Measurements from ENCODE around the gene CCDC102A. TPM values are rescaled to one million over a fixed set of nuclear protein-coding genes. Genes with fewer than 3 reads are reported as not detected.

The CCDC102A gene
- polyA plus RNA-seq (2011; rRNA removed), result 7.1 and 8.3 TPM in 2 replicates
- 3.5 and 5.7 TPM in 2 replicates for polyA minus RNA-seq (2011; rRNA and poly(A)+ RNA removed)

GRCh38 chr16:57536306-57537193 is at the start of gene CCDC102A:
Gene CCDC102A, minus strand, starts transcription at chr16:57536571. Its CDS starts 7,394 bp downstream, at chr16:57529177.
- no peak for TF ChIP-seq CTCF (IDR thresholded peaks at IDR 0.05; ENCODE audit: low read depth, low read length)
- H3K27ac ChIP-seq (ENCODE audit: low read depth, low read length), result no peak within 1 kb of the TSS
- POLR2A ChIA-PET, result interaction anchor here (0.6 kb wide), 1 partner anchor 205 kb away, joined by 6 read pairs; no protein-coding TSS in a partner anchor
- no peak for DNase-seq (ENCODE audit: low read depth, low spot score)
- peaks cover 15% of the 10 kb centered on the region for H3K27me3 ChIP-seq (ENCODE audit: control insufficient read depth, insufficient read depth, low read length)
- peak within 1 kb of the TSS; percentile 87 for H3K4me3 ChIP-seq (ENCODE audit: low read depth, low read length)
- no peaks in the 10 kb centered on the region; the same call in 1 of the 2 replicates for H3K9me3 ChIP-seq (ENCODE audit: control insufficient read depth, insufficient read depth, low read length)
- CTCF ChIA-PET, result interaction anchor here (1.7 kb wide), 1 partner anchor 17 kb away, joined by 7 read pairs; no protein-coding TSS in a partner anchor

- H3K9me3 ChIP-seq (ENCODE audit: control insufficient read depth, insufficient read depth, low read length), result no peaks in the 10 kb centered on the region
- H3K27ac ChIP-seq (ENCODE audit: low read depth, low read length), result no peak overlapping the region
- POLR2A ChIA-PET, result no interaction called here
- CTCF ChIA-PET, result interaction anchor here (0.7 to 6.1 kb wide), 4 partner anchors 9 to 63 kb away, joined by 3 to 57 read pairs (median 4); no protein-coding TSS in a partner anchor
- no peak overlapping the region for H3K4me3 ChIP-seq (ENCODE audit: low read depth, low read length)
- H3K27me3 ChIP-seq (ENCODE audit: control insufficient read depth, insufficient read depth, low read length), result peaks cover 4% of the 10 kb centered on the region
- DNase-seq (ENCODE audit: low read depth, low spot score), result no peak
- no peak for TF ChIP-seq CTCF (IDR thresholded peaks at IDR 0.05; ENCODE audit: low read depth, low read length)
Observed at GRCh38 chr16:57585051-57585687, 48.8 kb upstream of the CCDC102A start.

GRCh38 chr16:57579361-57579665 is 42.9 kb upstream of the CCDC102A start:
- DNase-seq (ENCODE audit: low read depth, low spot score), result no peak

GRCh38 chr16:57578521-57579360 is 42.4 kb upstream of the CCDC102A start:
- Histone ChIP-seq H3K27ac (ENCODE audit: low read depth, low read length) (no peak overlapping the region), H3K4me3 (ENCODE audit: low read depth, low read length) (no peak overlapping the region), H3K9me3 (ENCODE audit: control insufficient read depth, insufficient read depth, low read length) (no peaks in the 10 kb centered on the region), H3K27me3 (ENCODE audit: control insufficient read depth, insufficient read depth, low read length) (peaks cover 15% of the 10 kb centered on the region)
- POLR2A ChIA-PET, result no interaction called here
- no peak for DNase-seq (ENCODE audit: low read depth, low spot score)
- no peak for TF ChIP-seq CTCF (IDR thresholded peaks at IDR 0.05; ENCODE audit: low read depth, low read length)
- CTCF ChIA-PET, result interaction anchor here (1.4 to 6.1 kb wide), 4 partner anchors 12 to 158 kb away, joined by 4 to 93 read pairs (median 41); no protein-coding TSS in a partner anchor

More at GRCh38 chr16:57579361-57579665, 42.9 kb upstream of the CCDC102A start:
- no peak overlapping the region for H3K27ac ChIP-seq (ENCODE audit: low read depth, low read length)
- peaks cover 12% of the 10 kb centered on the region for H3K27me3 ChIP-seq (ENCODE audit: control insufficient read depth, insufficient read depth, low read length)
- ChIA-PET POLR2A (no interaction called here), CTCF (interaction anchor here (1.4 to 6.1 kb wide), 3 partner anchors 11 to 157 kb away, joined by 4 to 57 read pairs (median 25); no protein-coding TSS in a partner anchor)
- H3K4me3 ChIP-seq (ENCODE audit: low read depth, low read length), result no peak overlapping the region
- H3K9me3 ChIP-seq (ENCODE audit: control insufficient read depth, insufficient read depth, low read length), result no peaks in the 10 kb centered on the region
- no peak for TF ChIP-seq CTCF (IDR thresholded peaks at IDR 0.05; ENCODE audit: low read depth, low read length)
